Kidney capillary endothelial cell (primary cell): ENCODE data around the gene USP2.
A peak's percentile ranks its signal among the peaks of the same experiment; 100 is the strongest.

Source experiments
- DNase-seq: peaks from one replicate; pipeline ENCODE4 v3.0.0-alpha.2; 2018; ENCODE audit warnings: low spot score

Gene USP2

GRCh38 chr11:119363851-119364590 lies 17.5 kb downstream of the USP2 start:
- peak; percentile 47 for DNase-seq

DNA sequence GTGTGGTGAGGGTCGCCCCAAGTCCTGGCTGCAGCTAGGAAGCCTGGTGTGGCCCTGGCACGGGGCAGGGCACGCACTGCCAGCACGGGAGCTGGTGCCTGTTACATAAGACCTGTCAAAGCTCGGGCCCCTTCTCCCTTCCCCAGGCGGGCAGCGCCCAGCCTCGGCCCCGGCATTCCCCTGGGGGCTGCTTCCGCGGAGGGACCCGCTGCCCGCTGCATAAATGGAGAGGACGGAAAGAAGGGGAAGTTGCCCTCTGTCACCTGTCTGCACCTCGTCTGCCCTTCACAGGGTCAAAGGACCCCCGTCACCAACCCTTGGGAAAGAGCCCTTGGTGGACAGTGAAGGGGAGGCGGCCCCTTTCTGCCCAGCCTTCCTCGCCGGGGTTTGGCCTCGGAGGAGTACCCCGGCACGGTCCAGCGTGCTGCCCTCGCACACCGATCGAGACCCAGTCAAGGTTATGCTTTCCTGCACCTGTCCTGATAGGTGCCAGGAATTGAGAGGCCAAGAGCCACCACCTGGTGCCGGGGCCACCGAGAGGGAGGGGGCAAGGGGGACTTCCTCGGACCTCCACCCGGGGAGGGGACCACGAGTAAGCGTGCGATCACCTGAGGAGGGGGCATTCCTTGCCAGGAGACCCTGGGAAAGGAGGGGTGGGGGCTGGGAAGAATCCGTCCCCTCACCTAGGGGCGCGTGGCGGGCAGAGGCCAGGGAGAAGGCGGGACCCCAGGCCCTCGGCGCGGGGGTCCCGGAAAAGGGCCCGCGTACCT lies 18.2 kb downstream of the USP2 start:
- no peak for DNase-seq

GRCh38 chr11:119362741-119363080 lies 18.8 kb downstream of the USP2 start:
- no peak for DNase-seq

DNA sequence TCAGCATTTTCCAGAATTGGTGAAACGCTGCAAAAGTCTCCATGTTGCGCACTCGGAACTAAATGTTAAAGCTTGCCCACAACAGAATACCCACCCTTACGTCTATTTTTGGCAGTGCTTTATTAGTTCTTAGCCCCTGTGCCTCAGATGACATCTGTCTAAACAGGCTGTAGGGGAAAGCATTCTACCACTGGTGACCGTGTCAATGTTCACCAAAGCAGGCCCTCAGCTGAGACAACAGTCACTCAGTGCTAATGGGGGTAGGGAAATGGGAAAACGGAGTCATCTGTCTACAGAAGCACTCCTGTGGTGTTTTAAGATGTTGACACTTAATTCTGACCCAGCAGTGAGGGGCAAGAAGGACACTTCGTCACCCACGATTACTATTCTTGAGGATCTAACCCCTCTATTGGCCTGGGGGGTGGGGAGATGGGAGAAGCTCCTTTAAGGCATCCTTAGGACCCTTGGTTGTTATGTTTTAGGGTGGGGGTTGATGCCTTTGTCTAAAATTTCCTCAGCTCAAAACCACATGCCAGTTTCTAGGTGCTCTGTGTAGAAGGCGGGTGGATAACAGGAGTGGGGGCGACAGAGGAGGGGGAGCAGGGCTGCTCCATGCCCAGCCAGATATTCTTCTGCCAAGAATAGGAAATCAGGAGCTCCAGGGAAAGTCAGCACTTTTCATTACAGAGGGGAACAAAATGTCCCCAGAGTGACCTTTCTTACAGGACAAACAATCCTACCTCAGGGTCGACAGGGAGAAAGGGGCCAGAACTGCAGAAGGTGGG lies 19.4 kb downstream of the USP2 start:
- DNase-seq = no peak

DNA sequence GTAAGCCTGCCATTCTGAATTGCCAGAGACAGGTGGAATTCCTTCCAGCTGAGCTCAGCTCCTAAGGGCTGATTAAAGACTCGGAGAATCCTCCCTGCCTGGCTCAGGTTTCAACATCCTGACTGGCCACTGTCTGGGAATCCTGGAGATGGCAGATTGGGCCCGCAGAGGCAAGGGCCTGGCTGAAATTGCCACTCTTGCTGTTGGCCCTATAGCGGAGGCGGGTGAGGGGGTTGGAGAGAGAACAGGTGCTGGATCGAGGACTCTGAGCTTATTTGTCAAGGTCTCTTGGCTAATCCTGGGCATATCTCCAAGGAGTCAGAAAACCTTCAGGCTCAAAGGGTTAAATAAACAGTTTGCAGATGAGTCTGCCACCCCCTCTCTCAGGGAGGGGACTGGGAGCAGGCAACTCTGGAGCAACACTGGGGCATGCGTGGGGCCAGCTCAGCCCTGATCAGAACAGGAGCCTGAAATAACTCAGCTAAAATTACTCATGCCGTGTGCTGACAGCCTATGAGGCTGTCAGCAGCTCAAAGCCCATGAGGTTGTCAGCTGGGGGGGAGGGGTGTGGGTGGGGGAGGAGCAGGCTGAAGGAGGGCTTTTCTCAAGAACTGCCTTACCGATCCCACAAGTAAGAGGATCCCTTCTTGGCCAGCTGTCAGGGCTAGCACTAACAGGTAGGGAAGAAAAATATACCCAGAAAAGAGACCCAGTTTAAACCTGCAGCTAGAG lies 20.3 kb downstream of the USP2 start:
- no peak for DNase-seq

DNA sequence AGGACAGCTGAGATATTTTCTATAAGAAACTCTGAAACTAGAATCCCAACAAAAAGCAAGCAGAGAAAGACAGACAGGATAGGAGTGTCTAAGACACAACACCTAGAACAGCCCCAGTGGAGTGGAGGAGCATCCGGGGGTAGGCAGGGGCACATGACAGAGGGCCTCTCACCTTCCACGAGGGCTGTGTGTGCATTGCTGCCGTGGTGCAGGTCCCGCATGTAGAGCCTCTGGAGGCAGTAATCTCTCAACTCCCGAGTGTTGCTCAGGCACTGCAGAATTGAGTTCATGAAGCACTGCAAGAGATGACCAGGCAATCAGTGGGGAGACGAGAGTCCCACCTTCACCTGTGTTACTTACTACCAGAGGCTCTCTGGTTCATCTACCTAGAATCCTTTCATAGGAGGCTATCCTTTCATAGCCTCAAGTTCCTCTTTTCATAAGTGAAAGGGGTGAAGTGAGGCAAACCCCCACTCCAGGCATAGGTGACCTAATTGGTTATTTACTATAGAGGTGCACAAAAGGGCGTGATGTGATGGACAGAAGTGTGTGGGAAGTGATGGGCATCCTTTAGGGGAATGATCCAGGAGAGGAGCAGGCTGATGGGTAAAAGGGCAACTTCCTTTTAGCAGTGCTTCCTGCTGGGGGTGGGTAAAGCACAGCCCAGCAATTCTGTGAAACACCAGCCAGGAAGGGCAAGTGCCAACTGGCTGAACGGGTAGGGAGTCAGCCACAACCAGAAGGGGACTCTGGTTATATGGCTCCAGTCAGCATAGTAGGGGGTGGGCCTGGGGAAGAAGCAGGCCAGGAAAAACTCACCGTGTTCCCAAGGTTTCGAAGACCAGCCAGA lies 21.9 kb downstream of the USP2 start:
- no peak for DNase-seq

GRCh38 chr11:119357074-119357473 lies 24.4 kb downstream of the USP2 start:
- DNase-seq = no peak

DNA sequence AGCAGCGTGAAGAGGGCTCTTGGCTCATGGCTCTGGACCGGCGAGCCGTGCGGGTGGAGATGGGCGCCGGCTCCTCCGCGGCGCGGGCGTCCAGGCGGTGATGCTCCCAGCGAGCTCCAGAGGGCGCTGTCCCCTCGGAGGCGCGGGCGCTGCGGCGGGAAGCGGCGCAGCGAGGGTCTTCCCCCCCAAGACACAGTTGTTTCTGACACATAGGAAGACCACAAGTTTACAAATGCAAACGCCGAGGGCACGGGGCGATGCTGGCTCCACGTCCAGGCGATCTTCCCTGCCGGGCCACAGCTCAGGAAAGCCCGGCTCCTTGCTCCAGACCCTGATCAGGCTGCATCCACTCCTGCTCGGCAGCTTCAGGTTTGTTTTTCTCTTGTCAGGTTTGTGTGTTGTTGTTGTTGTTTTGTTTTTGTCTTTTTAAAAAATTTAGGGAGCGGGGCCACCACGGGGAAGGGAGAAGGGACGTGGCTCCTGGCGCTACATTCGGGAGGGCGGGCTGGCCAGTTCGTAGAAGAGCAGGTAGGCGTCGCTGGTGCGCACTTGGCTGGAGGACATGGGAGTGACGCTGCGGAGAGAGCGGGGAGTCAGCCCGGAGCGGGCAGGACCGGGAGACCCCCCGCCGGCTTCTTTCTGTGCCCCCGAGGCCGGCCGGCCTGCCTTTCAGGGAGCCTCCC lies 25.0 kb downstream of the USP2 start:
- DNase-seq = peak; percentile 65

- DNase-seq = no peak
Observed at GRCh38 chr11:119355091-119355843, 26.2 kb downstream of the USP2 start.

DNA sequence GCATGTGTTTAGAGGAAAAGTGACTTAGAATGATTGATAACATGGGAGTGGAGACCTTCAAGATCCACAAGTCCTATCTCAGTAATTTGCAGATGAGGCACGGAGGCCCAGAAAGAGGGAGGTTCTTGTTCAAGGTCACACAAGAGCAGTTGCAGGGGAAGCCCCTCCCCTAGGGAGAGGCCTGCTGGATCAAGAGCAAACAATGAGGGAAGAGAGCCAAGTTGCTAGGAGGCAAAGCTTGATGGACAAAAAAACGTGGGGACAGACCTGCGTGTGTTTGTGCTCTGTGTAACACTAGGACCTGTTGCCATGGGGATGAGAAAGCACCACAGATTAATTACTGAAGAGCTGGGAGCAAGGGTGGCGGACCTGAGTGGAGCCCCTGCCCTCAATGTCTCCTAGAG lies 28.6 kb downstream of the USP2 start:
- no peak for DNase-seq

- DNase-seq = no peak
Observed at GRCh38 chr11:119351232-119351631, 30.3 kb downstream of the USP2 start.

DNA sequence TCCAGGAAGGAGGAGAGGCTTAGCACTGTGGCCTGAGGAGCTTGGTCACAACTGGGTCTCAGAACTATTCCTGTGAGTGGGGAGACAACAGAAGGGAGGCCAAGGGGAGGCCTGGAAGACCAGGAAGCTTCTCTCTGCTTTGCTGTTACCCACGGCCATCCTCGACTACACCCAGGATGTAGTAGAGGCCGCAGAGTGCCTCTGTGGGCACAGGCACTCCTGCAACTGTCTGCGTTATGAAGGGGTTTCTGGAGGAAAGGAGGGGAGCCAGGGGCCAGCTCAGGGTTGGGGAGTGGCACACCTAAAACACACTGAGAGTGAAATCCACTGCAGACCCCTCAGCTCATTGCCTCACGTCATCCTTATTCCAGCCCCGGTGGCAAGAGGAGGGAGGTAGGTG lies 31.2 kb downstream of the USP2 start:
- no peak for DNase-seq

- DNase-seq = no peak
Observed at GRCh38 chr11:119347940-119348605, 33.4 kb downstream of the USP2 start.

DNA sequence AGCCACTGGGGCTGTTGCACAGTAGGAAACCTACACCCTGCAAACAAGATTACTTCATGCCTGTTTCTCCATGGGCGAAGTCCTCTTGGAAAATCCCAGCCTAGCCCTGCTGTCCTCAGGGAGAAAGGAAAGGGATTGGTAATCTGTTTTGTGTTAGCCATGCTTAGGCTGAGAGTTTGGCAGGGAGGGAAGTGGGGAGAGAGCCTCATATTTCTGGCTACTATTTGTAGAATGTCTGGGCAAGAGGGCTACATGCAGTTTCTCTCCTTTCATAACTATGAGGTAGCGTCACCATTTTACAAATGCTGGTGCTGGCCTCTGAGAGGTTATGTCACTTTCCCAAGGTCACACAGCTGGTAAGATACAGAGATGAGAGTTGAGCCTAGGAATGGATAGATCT lies 34.2 kb downstream of the USP2 start:
- DNase-seq = no peak

- no peak for DNase-seq
Observed at GRCh38 chr11:119346605-119347004, 34.9 kb downstream of the USP2 start, which contains the start of gene MFRP. Gene MFRP, minus strand, starts transcription at chr11:119346705. Its CDS starts 192 bp downstream, at chr11:119346513.

DNA sequence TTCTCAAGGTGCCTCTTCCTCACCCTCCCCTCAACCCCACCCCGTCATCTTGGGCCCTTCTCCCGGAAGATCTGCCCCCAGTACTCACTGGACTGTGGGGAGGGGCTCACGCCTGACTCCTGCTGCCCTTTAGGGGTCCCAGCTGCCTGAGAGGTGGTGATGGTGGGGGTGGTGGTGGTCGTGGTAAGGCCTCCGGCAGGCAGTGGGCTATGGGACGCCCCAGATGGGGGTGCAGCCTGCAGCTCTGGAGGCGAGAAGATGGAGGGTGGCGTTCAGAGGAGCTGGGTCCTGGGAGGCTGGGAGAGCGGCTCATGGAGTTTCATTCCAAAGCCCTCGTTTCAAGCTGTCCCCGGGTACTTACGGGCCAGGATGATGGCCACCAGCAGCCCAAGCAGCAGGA lies 35.8 kb downstream of the USP2 start:
- no peak for DNase-seq

GRCh38 chr11:119344291-119345010 lies 37.0 kb downstream of the USP2 start:
- DNase-seq = no peak

DNA sequence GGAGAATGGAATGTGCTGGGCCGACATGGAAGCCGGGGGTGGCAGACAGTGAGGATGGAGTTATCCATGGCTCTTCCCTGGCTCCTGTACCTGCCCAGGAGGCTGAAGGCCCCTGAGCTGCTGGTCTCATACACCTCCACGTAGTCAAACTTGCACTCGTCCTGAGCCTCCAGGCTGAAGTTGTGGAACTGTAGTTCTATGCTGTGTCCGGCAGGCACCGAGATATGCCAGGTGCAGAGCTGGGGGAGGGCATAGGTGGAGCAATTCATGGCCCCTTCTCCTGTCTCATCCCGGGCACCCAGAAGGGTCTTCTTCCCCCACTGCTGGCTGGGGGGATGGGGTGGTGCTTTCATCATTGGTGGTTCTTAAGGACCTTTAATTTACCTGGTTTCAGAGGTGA lies 37.8 kb downstream of the USP2 start:
- DNase-seq = no peak
